HPDE6-E6E7 (cell line): ENCODE results near the gene TBXAS1.
A peak's percentile ranks its signal among the peaks of the same experiment; 100 is the strongest.
"Not testable (repeated sequence)": the region's sequence is repeated elsewhere in the genome, so short reads cannot be mapped to it uniquely, and the experiment has no call there.

Experiments used
- DNase-seq: peaks from one replicate; pipeline ENCODE4 v3.0.0; 2011; ENCODE audit warnings: missing footprints; ENCODE audit errors: extremely low spot score

The TBXAS1 gene

DNA sequence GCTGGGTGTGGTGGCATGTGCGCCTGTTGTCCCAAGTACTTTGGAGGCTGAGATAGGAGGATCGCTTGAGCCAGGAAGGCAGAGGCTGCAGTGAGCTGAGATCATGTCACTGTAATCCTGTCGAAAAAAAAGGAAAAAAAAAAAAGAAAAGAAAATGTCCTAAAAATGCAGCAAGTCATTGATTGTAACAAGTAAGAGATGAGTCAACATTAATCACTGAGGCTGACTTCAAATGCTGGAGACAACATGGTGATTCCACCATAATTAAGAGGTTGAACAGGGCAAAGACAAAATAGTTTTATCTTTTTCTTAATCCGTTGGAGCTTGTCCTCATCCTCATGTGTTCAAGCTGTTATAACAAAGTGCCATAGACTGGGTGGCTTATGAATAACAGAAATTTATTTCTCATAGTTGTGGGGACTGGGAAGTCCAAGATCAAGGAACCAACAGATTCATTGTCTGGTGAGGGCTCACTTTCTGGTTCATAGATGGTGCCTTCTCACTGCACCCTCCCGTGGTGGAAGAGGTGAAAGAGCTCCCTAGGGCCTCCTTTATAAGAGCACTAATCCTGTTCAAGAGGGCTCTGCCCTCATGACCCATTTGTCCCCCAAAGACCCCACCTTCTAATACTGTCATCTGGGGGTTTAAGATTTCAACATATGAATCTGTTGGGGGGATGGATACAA lies 60.3 kb downstream of the TBXAS1 start:
- DNase-seq = peak; percentile 65

DNA sequence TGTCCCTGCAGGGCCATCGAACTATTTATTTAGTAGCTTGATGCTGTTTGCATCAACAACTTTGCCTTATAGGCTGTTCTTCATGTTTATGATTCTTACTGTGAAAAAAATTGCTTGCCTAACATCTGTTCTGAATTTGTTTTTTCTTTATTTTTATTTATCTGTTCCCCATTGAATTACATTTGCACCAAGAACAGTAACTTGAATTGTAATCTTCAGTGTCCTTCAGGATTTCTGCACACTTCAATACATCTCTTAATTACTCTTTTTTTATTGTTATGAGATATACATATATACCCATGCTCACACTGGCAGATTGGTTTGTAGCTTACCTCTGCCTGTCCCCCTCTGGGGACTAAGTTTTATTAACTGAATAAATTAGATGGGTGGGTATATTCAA lies 64.4 kb downstream of the TBXAS1 start:
- no peak for DNase-seq

DNA sequence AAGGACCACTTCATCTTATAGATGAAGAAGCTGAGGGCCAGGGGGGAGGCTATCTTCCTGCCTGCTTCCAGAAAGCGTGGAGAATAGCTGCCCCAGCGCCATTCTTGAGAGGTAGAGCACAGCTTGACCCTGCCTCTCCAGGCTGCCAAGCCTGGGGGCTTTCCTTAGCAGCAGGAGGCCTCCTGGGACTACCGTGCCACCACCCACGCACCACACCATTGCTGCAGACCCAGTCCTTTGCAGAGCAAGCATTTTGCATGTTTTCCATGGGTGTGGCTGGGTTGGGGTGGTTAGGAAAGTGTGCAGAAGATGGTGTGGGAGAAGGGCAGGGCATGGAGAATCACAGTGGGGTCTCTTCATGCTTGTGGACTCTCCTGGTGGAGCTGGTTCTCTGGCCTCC lies 64.9 kb downstream of the TBXAS1 start:
- no peak for DNase-seq

DNA sequence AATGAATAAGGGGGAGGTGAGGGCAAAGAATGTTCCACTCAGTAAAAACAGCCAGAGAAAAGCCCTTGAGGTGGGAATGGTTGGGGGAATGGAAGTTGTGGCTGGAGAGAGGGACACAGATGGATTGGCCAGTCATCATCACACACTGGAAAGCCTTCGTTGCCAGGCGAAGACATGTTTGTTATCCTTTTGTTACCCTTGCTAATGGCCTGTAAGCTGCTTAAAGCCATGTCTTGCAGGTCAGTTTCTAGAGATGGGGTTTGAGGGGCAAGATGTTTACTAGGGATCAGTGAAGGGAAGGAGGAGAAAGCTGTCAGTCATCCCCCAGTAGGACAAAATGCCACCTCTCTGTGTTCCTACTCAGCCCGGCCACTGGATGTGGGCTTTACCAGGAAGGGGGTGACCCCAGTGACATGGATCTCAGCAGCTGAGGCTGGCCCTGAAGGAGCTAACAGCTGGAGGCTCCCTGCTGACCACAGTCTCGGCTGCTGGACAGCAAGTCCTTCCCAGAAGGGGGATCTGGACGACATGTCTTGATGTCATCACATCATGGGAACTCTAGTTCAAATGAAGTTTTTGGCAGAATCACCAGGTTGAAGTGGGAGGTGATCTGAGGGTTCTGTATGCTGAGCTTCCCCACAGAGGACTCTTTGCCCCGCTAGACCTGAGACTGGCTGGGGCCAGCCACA lies 66.2 kb downstream of the TBXAS1 start:
- no peak for DNase-seq

DNA sequence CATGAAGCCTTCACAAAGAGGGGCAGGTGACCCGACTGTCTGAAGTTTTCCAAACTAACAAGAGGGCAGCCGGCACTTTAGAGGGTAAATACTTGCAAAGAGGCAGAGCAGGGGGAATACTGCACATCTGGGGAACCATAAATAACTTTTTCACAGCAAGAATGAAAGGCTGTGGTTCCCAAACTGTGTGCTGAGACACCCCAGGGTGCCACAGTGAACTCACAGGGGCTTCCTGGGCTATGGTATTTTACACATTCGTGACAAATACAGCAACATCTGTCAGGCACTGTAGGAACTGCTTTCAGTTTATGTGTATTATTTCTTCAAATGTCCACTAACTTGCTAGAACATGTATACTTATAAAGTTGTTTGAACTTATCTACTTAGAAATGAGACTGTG lies 67.2 kb downstream of the TBXAS1 start:
- DNase-seq = no peak

DNA sequence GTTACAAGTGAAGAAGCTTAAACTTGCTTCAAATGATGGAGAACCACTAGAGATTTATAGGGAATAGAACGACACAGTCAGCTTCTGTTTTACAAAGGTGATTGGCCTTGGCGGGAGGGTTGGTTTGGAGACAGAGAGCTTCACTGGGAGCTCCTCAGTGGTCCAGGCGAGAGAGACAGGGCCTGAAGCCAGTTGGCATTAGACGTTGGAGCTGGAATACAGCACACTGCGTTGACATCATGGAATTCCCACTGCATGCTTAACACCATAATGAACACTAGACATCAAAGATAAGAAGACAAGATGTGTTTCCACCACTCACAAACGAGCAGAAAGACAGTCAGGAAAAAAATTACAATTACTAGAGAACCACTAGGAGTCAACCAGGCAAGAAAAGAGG lies 67.8 kb downstream of the TBXAS1 start:
- DNase-seq = no peak

DNA sequence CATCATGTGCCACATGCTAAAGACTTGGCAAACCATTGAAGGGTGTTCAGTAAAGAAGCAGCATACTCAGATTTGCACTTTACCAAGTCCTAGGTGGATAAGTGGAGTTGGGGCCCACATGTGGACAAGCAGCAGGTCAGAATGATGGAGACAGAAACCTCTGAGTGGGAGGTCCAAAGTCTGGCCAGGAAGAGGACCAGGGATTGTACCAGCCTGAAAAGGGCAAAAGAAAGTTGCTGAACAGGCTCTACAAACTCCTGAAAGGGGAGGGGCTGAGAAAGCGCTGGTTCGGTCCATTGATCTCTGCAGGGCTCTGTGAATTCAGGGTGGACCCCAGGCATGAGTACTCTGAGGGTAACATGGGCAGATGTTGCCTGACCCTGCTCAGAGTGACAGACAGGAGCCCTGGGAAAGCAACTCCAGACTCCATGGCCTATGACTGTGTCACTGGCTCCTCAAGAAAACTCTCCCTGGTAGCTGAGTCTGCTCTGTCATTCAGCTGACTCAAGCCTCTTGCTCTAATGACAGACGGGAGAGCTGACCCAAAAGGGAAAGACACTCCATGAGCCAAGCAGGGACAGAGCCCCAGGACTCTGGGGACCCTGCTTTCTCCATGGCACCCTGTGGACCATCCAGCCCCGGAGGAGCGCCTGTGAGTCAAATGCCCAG lies 68.5 kb downstream of the TBXAS1 start:
- DNase-seq = no peak

DNA sequence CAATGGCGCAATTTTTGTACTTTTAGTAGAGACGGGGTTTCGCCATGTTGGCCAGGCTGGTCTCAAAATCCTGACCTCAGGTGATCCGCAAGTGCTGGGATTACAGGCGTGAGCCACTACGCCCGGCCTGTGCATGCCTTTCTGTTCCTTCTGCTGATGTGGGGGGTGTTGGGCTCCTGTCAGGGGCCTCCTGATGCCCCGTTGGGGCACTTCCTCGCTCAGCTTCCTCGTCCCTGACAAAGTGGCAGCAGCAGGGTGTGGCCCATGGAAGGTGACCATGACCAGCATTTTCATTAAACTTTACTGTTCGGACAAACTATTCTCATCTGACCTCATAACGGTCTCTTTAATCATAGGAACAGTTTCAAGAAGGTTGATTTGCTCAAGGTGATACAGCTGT lies 69.4 kb downstream of the TBXAS1 start:
- DNase-seq = no peak

DNA sequence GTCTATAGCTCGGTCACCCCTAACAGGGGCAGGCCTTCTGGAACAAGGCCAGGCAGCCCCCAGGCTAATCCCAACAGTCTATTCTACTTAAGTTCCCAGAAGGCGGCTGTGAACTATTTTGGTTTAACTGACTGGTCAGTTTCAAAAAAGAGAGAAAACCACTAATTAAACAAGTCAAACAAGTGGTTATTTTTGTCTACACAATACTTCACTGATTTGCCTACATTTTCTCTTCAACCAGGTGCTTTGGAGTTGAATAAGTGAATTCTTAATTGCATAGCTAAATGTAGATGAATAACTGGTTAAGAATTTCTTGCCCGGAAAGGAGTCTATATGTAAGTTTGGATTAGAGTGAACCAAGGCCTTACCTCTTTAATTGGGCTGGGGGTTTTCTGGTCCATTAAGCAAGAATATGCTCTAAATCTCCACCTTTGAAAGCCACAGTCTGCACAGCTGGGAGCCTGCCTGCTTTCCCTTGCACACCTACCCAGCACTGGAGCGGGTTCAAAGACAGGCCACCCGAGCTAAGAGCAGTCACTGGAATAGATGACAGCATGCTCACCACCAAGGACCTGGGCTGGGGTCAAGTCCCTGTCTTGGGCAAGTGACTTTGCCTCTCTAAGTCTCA lies 70.4 kb downstream of the TBXAS1 start:
- DNase-seq = no peak

DNA sequence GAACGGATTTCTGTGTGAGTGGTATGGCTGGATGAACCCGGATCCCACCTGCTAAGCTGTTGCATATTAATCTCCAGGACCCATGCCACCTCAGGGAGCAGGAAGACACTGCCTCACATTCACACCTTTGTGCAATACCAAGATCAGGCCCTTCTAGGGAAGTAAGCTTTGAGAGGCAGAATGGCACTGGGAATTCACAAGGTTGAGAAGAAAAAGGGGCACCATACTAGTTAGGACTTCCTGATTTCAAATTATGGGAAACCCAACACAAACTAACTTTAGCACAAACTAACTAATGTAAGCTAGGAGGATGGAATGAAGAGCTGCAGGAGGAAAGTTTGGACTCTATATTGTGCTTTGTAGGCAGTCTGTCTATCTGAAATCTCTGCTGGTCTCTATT lies 71.3 kb downstream of the TBXAS1 start:
- DNase-seq = no peak

DNA sequence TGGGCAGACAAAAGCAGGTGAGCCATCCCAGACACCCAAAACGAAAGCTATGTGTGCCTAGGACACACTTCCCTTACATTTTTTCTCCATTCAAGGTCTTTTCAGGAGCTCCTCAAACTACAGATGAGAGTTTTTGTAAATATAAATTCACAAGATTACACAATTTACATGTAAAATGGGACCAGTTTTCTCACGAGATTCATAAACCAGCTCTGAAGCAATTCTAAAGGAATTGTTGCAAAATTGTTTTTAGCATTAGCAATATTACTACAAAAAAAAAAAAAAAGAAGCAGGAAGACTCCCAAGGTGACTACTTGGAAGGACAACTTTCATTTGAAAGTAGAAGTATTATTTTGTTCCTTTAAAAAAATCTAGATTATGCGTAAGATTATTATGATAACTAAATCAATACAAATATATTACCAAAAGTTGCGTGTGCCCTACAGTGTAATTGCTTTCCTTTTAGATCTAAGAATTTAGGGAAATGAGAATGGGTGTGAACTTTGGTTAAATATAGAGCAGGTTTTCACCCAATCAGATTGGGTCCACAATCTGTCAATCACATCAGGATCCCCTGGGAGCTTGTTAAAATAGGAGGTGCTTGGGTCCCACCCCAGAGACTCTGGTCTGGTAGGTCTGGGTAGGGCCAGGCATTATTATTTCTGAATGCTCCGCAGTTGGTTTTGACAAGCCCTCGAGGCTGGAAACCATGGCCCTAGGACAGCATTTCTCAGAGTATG lies 72.2 kb downstream of the TBXAS1 start:
- DNase-seq = no peak

DNA sequence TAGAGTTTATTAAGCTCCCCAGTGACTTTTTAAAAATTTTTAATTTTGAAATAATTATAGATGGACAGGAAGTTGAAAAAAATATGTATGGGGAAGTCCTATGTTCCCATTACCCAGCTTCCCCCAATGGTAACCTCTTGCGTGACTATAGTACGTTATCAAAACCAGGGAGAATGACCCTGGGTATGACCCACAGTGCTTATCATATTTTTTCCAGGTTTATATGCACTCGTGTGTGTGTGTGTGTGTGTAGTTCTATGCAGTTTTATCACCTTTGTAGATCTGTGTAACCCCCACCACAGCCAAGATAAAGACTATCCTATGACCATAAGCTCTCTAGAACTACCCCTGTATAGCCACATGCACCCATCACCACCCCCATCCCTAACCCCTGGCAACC lies 72.8 kb downstream of the TBXAS1 start:
- DNase-seq = no peak

DNA sequence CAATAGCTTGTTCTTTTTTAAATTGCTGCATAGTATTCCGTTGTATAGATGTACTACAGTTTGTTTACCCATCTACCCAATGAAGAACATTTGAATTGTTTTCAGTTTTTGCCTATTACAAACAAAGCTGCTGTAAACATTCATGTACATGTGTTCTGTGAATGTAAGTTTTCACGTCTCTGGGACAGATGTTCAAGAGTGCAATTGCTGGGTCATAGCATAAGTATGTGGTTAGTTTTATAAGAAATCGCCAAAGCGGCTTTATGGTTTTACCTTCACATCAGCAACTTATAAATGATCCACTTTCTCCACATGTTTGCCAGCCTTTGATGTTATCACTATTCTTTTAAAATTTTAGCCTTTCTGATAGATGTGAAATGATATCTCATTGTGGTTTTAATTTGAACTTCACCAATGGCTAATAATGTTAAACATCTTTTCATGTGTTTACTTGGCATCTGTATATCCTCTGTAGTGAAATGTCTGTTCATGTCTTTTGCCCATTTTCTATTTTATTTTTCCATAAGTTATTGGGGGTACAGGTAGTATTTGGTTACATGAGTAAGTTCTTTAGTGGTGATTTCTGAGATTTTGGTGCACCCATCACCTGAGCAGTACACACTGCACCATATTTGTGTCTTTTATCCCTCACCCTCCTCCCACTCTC lies 73.5 kb downstream of the TBXAS1 start:
- no peak for DNase-seq

DNA sequence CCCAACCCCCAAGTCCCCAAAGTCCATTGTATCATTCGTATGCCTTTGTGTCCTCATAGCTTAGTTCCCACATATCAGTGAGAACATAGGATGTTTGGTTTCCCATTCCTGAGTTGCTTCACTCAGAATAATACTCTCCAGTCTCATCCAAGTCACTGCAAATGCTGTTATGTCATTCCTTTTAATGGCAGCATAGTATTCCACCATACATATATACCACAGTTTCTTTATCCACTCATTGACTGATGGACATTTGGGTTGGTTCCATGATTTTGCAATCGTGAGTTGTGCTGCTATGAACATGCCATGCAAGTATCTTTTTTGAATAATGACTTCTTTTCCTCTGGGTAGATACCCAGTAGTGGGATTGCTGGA lies 74.0 kb downstream of the TBXAS1 start:
- not testable (repeated sequence) for DNase-seq

DNA sequence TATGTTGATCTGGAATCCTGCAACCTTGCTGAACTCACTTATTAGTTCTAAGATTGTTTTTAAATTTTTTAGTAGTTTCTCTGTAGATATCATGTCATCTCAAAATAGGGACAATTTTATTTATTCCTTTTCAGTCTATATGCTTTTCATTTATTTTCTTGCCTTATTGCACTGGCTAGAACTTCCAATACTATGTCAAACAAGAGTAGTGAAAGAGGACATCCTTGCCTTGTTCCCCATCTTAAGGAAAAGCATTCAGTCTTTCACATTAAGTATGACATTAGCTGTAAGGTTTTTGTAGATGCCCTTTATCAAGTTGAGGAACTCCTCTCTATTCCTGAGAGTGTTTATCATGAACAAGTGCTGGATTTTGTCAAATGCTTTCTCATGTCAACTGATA lies 77.8 kb downstream of the TBXAS1 start:
- DNase-seq = no peak

DNA sequence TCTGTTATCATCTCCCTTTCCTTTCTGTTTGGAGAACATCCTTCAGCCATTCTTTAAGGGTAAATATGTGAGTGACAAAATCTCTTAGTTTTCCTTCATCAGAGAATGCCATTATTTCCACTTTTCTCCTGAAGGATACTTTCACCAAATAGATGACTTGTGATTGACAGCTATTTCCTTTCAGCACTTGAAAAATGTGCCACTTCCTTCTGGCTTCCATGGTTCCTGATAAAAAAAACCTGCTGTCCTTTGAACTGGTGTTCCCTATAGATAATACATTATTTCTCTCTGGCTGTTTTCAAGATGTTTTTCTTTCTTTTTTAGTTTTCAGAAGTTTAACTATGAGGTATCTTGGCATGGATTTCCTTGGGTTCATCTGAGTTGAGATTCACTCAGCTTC lies 79.7 kb downstream of the TBXAS1 start:
- no peak for DNase-seq

DNA sequence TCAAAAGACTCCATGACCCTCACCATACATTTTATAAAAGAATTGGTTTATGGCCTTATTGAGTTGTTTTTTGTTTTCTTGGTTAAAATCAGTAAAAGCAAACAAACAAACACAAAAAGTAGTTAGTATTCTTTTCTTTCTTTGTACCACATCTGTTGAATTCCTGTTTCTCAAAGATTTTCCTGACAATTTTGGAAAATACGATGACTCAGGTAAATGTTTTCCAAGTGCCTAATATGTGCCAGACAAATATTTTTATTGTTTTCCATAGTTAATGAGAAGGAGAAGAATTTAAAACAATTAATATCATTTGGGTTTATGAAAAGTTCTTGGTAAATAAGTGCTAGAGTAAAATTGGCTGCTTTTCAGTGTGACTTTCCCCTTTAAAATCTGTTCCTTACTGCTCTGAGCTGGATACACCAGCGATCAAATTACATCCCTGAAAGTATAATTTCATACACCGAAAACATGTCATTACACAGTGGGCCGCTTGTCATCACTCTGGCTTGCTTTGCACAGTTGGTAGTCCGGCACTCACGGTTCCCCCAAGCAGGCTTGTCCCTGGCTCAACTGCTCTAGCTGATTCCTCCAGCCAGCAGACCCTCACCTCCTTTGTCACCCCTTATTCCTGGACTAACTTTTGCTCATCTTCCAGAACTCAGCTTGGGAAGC lies 80.5 kb downstream of the TBXAS1 start:
- no peak for DNase-seq

DNA sequence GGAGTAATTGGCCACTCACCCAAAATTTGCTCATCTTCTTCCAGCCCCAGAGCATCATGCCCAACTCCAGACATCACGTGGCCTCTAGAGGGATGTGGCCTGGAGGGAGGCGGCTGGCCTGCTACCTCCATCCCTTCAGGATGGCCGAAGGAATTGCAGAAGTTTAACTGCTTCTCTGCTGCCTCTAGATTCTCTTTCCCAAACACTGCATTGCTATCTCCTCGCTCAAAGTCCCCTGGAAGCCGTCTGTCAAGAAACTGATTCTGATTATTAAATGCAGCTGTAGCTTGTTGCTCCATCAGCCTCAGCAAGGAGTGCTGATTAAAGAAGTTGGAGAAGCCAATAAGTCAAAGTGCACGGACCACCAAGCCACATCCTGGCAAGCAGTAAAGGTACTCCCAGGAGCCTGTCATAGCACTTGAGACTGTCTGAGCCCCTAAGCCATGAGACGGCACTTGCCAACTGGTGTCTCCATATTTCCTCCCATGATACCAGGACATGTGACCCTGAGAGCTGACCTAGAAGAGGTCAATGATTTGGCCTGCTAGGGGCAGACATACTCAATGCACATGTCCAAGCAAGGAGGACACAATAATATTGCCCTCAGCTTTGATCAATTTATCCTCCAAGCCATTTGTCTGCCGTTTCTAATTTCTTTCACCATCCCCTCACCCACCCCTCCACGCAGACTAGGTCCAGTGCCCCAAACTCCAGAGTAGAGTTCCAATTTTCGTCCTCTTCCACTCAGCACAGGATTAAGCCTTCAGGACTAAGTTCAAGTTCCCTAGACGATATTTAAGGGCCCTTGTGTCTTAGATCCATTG lies 84.2 kb downstream of the TBXAS1 start:
- no peak for DNase-seq

DNA sequence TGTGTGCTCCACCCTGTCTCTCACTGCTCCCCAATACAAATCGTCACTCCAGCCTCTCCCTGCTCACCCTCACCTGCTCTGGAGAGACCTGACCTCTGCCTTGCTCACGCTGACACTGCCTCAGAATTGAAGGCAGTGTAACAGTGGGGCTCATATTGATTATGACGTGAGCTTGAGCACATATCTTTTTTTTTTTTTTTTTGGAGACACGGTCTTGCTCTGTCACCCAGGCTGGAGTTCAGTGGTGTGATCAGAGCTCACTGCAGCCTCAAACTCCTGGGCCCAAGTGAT lies 84.7 kb downstream of the TBXAS1 start:
- no peak for DNase-seq
